HG03064 (cell line): ENCODE measurements around the gene GOLGA6L9.
"Not testable (repeated sequence)": the region's sequence is repeated elsewhere in the genome, so short reads cannot be mapped to it uniquely, and the experiment has no call there.

Source experiments
- ATAC-seq: cut with Tn5 transposase; IDR thresholded peaks from one replicate; pipeline ENCODE4 v1.9.1; 2021; ENCODE audit warnings: low read depth; ENCODE audit not compliant: unreplicated experiment

GOLGA6L9 gene

GRCh38 chr15:82429693-82430092 lies at the start of gene GOLGA6L9:
TSS of gene GOLGA6L9 (plus strand) at chr15:82429816. CDS start at chr15:82430080, 264 bp downstream.
- ATAC-seq, result not testable (repeated sequence)

GRCh38 chr15:82381330-82381955 lies 48.2 kb upstream of the GOLGA6L9 start:
- ATAC-seq, result not testable (repeated sequence)

GRCh38 chr15:82387209-82387608 lies 42.4 kb upstream of the GOLGA6L9 start:
- not testable (repeated sequence) for ATAC-seq

GRCh38 chr15:82390152-82390551 lies 39.5 kb upstream of the GOLGA6L9 start:
- ATAC-seq, result not testable (repeated sequence)

GRCh38 chr15:82392077-82392476 lies 37.5 kb upstream of the GOLGA6L9 start:
- ATAC-seq, result not testable (repeated sequence)

- ATAC-seq, result no peak
These were observed 35.9 kb upstream of the GOLGA6L9 start for GRCh38 chr15:82393671-82394070.

- ATAC-seq, result not testable (repeated sequence)
These were observed 33.8 kb upstream of the GOLGA6L9 start for GRCh38 chr15:82395788-82396187.

GRCh38 chr15:82397817-82398216 lies 31.8 kb upstream of the GOLGA6L9 start:
- no peak for ATAC-seq

GRCh38 chr15:82398785-82399184 lies 30.8 kb upstream of the GOLGA6L9 start:
- no peak for ATAC-seq

GRCh38 chr15:82399366-82400103 lies 30.1 kb upstream of the GOLGA6L9 start:
- not testable (repeated sequence) for ATAC-seq

GRCh38 chr15:82401918-82402317 lies 27.7 kb upstream of the GOLGA6L9 start:
- not testable (repeated sequence) for ATAC-seq

GRCh38 chr15:82402341-82402740 lies 27.3 kb upstream of the GOLGA6L9 start:
- ATAC-seq, result not testable (repeated sequence)

GRCh38 chr15:82406211-82406610 lies 23.4 kb upstream of the GOLGA6L9 start:
- not testable (repeated sequence) for ATAC-seq

- not testable (repeated sequence) for ATAC-seq
These were observed 19.3 kb upstream of the GOLGA6L9 start for GRCh38 chr15:82410306-82410705.

- ATAC-seq, result not testable (repeated sequence)
These were observed 18.0 kb upstream of the GOLGA6L9 start for GRCh38 chr15:82411595-82411994.

GRCh38 chr15:82414525-82415191 lies 15.0 kb upstream of the GOLGA6L9 start:
- not testable (repeated sequence) for ATAC-seq

GRCh38 chr15:82420516-82420915 lies 9.1 kb upstream of the GOLGA6L9 start:
- not testable (repeated sequence) for ATAC-seq

GRCh38 chr15:82420966-82421365 lies 8.7 kb upstream of the GOLGA6L9 start:
- ATAC-seq, result not testable (repeated sequence)

GRCh38 chr15:82427117-82427516 lies 2.5 kb upstream of the GOLGA6L9 start:
- ATAC-seq, result not testable (repeated sequence)

- ATAC-seq, result not testable (repeated sequence)
These were observed 15.8 kb downstream of the GOLGA6L9 start for GRCh38 chr15:82445420-82445819.

- ATAC-seq, result not testable (repeated sequence)
These were observed 27.7 kb downstream of the GOLGA6L9 start for GRCh38 chr15:82457336-82457735.
